NOMO-1 (cell line): ENCODE results near the gene C1QTNF2.

Experiments used
- DNase-seq, 2 experiments: peaks; one replicate each; lab custom pipeline; 2025; ENCODE audit not compliant: unreplicated experiment in 2 of 2; lab: John Stamatoyannopoulos, UW

The C1QTNF2 gene

DNA sequence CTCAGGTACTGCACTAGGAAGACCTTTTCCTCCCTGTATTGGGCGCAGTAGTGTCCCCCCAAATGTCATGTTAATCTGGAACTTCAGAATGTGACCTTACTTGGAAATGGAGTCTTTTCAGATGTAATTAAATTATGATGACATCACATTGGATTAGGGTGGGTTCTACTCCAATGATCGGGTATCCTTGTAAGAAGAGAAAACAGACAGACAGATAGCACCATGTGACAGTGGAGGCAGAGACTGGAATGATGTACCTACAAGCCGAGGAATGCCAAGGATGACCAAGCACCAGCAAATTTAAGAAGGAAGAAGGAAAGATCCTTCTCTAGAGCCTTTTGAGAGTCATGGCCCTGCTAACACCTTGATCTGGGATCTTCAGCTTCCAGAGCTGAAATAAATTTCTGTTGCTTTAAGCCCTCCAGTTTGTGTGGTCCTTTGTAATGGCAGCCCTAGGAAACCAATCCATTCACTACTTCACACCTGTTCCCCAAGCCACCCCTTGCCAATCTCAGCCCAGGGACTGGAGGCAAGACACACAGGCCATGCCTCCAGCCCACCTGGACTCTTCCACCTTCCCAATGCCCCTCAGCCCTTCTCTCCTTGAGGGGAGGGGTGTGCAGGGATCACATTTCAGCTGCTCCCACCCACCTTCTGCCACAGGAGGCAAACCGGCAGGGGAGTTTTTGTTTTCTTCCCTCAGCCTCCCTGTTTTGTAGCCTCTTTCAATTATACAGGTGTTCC lies 59.7 kb downstream of the C1QTNF2 start:
- DNase-seq = no peak

DNA sequence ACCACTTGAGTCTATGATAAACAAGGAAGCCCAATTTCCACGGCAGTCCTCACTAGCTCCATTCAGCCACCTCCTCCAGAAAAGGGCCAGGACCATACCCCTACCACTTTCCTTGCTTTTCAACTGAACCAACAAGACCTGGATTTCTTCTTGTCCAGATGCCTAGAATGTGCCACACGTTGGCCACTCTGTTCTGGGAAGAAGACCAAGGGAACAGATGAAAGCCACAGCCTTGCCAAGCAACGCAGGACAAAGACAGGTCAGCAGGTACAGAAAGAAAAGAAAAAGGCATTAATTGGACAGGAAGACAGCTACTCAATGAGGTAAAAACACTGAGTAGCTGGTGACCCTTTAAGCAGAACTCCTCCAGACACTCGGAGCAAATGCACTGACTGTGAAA lies 60.3 kb downstream of the C1QTNF2 start:
- DNase-seq = no peak

DNA sequence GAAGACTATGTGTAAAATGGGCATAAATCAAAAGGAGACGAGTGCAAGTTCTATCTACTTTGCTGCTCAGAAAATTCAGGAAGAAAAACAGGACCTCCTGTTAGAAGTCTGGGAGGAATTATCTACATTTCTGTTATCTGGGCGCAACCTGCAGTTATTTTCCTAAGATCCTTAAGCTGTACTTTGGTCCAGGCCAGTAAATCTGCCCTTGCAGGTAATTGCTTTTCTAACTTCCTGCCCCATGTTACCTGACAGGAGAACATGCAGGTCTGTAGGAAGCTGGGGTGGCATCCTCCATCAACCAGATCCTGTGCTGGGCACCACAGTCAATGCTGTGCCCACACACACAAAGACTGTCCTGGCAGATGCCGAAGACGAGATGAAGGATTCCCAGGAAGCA lies 63.7 kb downstream of the C1QTNF2 start:
- no peak for DNase-seq

DNA sequence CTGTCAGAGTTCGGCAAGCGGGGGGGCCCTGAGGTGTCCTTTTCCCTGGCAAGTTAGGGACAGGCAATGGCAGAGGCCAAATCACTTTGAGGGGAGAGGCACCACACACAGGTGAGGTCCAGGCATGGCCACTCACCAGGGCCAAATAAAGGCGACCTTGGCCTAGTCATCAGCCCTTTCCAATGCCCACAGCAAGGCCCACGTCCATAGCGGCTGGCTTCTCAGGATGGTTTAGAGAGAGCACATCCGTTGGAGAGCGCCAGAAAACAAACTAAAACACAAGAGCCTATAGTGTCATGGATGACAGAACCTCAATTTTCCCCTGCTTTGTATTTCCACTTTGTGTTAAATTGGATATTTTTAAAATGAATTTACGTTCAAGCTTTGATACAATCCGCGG lies 65.1 kb downstream of the C1QTNF2 start:
- no peak for DNase-seq

DNA sequence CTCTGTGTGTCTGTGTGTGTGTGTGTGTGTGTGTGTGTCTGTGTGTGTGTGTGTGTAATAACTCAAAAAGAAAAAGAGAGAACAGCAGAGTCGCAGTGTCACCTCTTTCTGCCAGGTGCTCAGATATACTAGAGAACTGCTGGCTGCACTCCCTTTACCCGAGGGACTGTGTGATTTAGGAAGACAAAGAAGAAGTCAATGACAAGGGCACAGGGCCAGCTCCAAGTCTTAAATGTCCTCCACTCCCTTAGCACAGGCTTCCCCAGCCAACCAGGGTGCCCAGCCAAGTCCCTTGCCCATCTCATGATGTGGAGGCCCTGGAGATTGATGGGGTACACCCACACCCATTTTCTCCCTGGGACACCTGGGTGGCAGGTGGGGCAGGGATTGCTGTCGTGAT lies 66.7 kb downstream of the C1QTNF2 start:
- no peak for DNase-seq

DNA sequence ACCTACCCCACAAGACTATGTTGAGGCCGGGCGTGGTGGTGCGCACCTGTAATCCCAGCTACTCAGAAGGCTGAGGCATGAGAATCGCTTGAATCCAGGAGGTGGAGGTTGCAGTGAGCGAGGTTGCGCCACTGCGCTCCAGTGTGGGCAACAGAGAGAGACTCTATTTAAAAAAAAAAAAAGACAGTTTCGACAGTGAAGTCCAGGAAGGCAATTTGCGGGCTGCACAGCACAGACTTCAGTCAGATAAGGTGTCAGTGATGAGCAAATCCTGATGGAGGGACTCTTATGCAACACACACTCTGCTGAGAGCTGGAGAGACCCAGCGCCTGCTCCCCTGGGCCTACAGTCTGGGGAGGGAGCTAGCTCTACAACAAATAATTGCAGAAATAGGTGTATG lies 72.2 kb downstream of the C1QTNF2 start:
- peak; percentile 85 to 91 for DNase-seq

DNA sequence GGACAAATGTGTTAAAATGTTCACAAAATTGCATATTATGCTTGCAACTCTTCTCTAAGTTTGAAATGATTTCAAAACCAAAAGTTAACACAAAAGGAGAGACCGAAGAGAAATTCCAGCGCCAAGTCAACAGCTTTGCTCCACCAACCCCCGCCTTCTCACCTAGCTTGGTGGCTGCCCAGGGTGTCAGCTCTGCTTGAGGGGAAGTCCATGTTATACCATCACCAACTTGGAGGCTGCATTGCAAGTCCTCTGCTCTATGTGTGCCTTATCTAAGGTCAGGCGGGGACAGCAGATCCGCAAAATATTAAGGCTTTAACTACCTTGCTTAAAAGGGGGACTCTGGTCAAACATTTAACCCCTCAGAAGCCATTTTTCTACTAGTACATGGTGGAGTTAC lies 72.7 kb downstream of the C1QTNF2 start:
- DNase-seq = no peak
